22Rv1 (cell line): ENCODE results near the gene GRM1.

Experiments
- H3K27ac ChIP-seq: fragments of 450-650 bp; 2 replicates; pipeline ENCODE4 v1.5.1; 2017
- ZFX ChIP-seq: fragments of 450-650 bp; IDR thresholded peaks from 2 replicates; pipeline ENCODE4 v1.6.1; 2017; ENCODE audit warnings: antibody characterized with exemption, borderline replicate concordance
- TF ChIP-seq, protein P1 (sequence below): fragments of 450-650 bp; IDR thresholded peaks from 2 replicates; pipeline ENCODE4 v1.5.1; 2017; ENCODE audit warnings: mild to moderate bottlenecking

The GRM1 gene

DNA sequence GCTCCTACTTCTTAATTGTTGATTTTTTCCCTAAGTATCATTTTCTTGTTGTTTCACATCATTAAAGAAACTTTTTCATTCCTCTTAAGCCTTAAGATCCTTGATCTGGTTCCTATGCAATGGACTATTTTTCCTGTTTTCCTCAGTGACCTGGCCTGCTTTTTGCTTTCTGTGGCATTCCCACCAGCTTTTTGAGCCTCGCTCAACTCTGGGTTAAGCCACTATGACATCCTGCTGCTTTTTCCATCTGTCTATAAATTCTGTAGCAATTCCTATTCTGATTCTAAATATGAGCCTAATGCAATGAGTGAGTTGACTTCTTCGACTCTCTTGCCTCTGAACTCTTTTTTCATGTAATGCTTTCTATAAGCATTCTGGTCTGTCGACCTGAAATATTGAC, 160.3 kb downstream of the GRM1 start:
- no peak for TF ChIP-seq ZFX
- TF ChIP-seq, protein P1, sequence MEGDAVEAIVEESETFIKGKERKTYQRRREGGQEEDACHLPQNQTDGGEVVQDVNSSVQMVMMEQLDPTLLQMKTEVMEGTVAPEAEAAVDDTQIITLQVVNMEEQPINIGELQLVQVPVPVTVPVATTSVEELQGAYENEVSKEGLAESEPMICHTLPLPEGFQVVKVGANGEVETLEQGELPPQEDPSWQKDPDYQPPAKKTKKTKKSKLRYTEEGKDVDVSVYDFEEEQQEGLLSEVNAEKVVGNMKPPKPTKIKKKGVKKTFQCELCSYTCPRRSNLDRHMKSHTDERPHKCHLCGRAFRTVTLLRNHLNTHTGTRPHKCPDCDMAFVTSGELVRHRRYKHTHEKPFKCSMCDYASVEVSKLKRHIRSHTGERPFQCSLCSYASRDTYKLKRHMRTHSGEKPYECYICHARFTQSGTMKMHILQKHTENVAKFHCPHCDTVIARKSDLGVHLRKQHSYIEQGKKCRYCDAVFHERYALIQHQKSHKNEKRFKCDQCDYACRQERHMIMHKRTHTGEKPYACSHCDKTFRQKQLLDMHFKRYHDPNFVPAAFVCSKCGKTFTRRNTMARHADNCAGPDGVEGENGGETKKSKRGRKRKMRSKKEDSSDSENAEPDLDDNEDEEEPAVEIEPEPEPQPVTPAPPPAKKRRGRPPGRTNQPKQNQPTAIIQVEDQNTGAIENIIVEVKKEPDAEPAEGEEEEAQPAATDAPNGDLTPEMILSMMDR = no peak
- no peak overlapping the region for H3K27ac ChIP-seq

DNA sequence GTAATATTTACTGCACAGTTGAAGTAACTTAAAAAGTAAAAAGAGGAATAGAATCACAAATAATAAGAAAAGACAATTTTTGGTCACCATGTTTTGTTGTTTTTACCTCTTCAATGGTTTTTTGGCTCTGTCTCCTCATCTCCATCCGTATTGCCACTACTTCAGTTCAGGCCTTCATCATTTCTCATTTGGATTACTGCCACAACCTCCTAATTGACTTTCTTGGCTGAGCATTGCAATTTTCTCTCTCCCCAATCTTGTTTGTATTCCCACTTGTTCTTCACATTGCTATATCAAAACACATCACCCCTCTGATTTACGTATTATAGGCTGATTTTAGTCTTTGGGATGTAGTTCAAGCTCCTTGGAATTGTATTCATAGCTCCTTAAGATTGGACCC, 161.7 kb downstream of the GRM1 start:
- no peak for TF ChIP-seq ZFX
- TF ChIP-seq, protein P1 = no peak
- H3K27ac ChIP-seq = no peak overlapping the region

DNA sequence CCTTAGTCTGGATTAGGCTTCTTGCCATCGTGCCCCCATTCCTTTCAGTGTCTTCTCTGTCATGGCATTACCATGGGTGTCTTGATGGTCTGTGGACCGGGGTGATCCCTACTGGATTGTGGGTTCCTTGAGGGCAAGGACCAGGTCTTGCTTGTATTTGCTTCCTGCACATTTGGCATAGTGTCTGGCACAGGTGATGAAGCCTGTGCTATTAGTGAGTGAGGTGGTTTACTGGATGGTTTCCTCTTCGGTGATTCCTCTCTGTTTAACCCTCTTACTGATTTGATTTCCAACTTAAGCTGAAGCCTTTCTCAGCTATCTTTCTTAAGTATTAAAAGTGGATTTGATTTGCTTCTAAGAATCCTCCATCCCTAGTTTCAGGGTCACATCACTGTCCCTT, 162.3 kb downstream of the GRM1 start:
- TF ChIP-seq ZFX = no peak
- TF ChIP-seq, protein P1 = no peak
- H3K27ac ChIP-seq = no peak overlapping the region

DNA sequence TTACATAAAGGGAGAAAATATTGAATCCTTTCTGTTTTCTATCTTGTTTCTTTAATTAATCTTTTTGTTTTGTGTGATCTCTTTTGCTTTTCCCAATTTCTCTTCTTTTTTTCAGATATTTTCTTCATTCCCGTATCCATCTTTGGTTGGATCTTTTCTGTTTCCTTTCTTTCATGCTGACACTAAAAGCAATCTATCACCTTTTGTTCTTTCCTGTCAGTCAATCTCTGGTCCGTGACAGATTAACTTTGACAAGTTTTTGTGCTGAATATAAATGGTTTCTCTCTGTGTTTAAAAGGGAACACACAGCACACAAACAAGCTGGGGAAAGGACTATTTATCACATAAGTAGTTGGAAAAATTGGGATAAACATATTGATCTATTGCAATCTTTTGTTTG, 162.8 kb downstream of the GRM1 start:
- TF ChIP-seq, protein P1 = no peak
- TF ChIP-seq ZFX = no peak
- no peak overlapping the region for H3K27ac ChIP-seq

DNA sequence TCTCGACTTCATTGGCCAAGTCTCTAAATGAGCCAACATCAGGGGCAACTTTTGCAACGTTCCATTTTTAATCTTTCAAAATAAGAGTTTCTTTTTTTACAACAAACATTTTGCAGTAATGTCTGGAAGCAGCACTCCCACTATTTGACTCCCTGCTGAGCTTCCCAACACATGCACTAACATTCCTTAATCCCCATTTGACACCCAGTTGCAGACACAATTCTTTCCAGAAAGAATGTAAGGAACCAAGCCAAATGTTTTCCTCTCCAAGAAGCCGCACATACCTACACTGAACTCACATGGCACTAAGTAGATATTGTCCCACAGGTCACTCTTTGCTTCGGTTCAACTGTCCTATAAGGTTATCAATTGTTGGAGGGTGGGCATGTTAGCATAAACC, 165.6 kb downstream of the GRM1 start:
- TF ChIP-seq, protein P1 = no peak
- TF ChIP-seq ZFX = no peak
- no peak overlapping the region for H3K27ac ChIP-seq

DNA sequence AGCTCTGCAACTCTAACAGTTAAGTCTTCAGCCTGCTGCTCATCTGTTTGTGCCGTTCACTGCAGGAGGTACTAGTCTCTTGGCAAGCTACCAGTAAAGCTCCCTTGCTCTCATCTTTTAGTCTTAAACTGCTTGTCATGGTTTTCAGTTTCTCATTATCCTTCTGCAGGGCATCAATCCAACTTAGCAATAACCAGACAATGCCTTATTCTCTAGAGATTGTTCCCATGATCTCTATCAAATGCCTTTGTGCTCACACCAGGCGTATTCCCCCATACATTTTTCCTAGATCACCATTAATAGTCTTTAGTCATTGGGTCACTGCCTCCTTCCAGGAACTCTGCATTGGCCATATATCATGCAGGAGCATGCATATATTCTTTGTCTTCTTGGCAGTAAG, 171.3 kb downstream of the GRM1 start:
- no peak for TF ChIP-seq ZFX
- TF ChIP-seq, protein P1 = no peak
- no peak overlapping the region for H3K27ac ChIP-seq

DNA sequence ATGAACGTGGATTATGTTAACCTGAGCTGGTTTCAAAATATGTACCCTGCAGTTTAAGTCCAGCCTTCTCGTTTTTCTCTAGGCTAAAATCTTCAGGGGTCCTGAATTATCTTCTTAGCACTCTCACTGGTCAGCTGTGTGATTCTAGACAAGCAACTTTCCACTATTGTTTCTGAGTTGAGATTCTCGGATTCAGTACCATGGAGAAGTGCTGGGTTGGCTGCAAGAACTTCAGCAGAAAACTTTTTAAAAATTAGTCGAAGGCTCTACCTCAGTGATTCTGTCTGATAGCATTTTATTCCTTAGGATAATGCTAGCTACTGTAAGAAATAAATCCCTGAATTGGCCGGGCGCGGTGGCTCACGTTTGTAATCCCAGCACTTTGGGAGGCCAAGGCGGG, 173.7 kb downstream of the GRM1 start:
- H3K27ac ChIP-seq = no peak overlapping the region
- no peak for TF ChIP-seq ZFX
- TF ChIP-seq, protein P1 = no peak
